Right atrium auricular region (tissue), 2 donors: Measurements from ENCODE around the gene CAMTA2. TPM values are rescaled to one million over a fixed set of nuclear protein-coding genes. Genes with fewer than 3 reads are reported as not detected.

Experiments used
- DNase-seq: peaks from one replicate; pipeline ENCODE4 v3.0.0-alpha.2; 2019; ENCODE audit warnings: low spot score
- H3K27ac ChIP-seq, 2 donors: fragments of 200-600 bp; sonication (generic); 1 replicate in 1 of 2; 2 replicates in 1 of 2; pipeline ENCODE4 v1.5.1; 2016 to 2019
- H3K27me3 ChIP-seq, 2 donors: fragments of 200-600 bp; sonication (generic); one replicate each; pipeline versions ENCODE4 v1.5.1 to v1.6.0; 2017 to 2019
- H3K36me3 ChIP-seq: fragments of 200-600 bp; sonication (generic); one replicate; pipeline ENCODE4 v1.5.1; 2016
- H3K4me1 ChIP-seq, 2 donors: fragments of 200-600 bp; sonication (generic); one replicate each; pipeline versions ENCODE4 v1.5.1 to v1.6.0; 2017 to 2019
- H3K4me3 ChIP-seq, 2 donors: fragments of 200-600 bp; sonication (generic); 1 replicate in 1 of 2; 2 replicates in 1 of 2; pipeline ENCODE4 v1.5.1; 2017 to 2019; ENCODE audit warnings: mild to moderate bottlenecking in 1 of 2, moderate library complexity in 1 of 2
- H3K9me3 ChIP-seq, 2 donors: fragments of 200-600 bp; sonication (generic); one replicate each; pipeline ENCODE4 v1.5.1; 2019
- total RNA-seq, 2 donors: library from RNA; depleted of rRNA; stranded (reverse); fragments of >200 nt; gene quantifications; one replicate each; pipeline ENCODE4 v1.1.0, GENCODE V29; 2016
- TF ChIP-seq, protein P1 (sequence below), 2 donors: fragments of 200-600 bp; sonication (generic); IDR thresholded peaks; one replicate each; pipeline ENCODE4 v1.5.1; 2019; ENCODE audit warnings: antibody characterized with exemption in 2 of 2

CAMTA2 gene
- total RNA-seq, 2 donors from 2014 or later, result 20.3 to 24.7 TPM

DNA sequence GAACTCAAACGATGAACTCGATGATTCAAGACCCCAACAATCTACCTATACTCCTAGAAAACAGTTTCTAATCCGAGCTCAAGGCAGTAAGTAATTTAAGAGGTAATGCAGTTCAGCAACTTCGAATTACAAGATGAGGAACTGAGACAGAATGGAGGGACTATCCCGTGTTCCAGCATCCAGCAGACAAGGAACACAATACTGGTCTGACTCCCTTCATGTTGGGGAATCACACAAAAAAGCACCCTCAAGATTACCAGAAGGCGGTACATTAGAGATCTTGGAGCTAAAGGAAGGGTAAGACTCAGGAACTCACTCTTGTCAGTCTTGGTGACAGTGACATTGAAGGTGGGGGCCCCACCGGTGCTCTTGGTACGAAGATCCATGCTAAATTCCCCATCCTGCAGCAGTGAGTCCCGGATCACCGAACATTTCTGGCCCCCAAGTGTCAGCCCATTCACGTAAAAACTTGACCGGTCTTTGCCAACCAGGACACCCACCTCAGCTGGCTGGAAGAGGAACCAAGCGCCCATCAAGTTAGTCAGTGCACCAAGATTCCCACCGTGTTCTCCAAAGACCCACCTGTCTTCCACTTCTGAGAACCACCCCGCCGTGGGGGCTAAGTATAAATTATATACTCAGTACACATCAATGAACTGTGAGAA lies 41.0 kb downstream of the CAMTA2 start:
- Histone ChIP-seq H3K4me1 (peaks cover 0 to 66% of the 10 kb centered on the region in 2 donors), H3K9me3 (no peaks in the 10 kb centered on the region), H3K4me3 (peak overlapping the region; percentile 80 to 89), H3K27me3 (no peaks in the 10 kb centered on the region), H3K36me3 (peaks cover 40% of the 10 kb centered on the region), H3K27ac (peak overlapping the region; percentile 98 to 100)
- no peak for DNase-seq
- TF ChIP-seq, protein P1, sequence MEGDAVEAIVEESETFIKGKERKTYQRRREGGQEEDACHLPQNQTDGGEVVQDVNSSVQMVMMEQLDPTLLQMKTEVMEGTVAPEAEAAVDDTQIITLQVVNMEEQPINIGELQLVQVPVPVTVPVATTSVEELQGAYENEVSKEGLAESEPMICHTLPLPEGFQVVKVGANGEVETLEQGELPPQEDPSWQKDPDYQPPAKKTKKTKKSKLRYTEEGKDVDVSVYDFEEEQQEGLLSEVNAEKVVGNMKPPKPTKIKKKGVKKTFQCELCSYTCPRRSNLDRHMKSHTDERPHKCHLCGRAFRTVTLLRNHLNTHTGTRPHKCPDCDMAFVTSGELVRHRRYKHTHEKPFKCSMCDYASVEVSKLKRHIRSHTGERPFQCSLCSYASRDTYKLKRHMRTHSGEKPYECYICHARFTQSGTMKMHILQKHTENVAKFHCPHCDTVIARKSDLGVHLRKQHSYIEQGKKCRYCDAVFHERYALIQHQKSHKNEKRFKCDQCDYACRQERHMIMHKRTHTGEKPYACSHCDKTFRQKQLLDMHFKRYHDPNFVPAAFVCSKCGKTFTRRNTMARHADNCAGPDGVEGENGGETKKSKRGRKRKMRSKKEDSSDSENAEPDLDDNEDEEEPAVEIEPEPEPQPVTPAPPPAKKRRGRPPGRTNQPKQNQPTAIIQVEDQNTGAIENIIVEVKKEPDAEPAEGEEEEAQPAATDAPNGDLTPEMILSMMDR (IDR thresholded peaks at IDR 0.05), result no peak

DNA sequence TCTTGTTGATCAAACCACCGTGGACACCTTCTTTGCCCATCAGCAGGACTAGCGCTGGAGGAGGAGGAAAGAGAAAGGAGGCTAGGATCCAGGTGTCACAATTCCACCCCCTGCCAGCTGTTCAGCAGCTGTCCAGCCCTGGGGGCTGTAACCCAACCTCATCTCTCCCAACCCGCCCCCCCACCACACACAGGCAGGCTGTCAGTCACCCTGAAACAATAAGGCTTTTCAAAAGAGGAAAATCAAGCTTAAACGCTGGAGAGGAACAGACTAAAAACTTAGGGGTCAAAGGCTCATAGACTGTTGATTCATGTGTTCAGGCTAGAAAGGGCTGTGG lies 41.6 kb downstream of the CAMTA2 start:
- Histone ChIP-seq H3K4me3 (peak overlapping the region in 1 of 2 donors; percentile 89), H3K27ac (peak overlapping the region; percentile 63 to 98), H3K4me1 (peaks cover 0 to 66% of the 10 kb centered on the region in 2 donors), H3K36me3 (peaks cover 40% of the 10 kb centered on the region), H3K27me3 (no peaks in the 10 kb centered on the region), H3K9me3 (no peaks in the 10 kb centered on the region)
- no peak for DNase-seq
- TF ChIP-seq, protein P1 (IDR thresholded peaks at IDR 0.05), result no peak

DNA sequence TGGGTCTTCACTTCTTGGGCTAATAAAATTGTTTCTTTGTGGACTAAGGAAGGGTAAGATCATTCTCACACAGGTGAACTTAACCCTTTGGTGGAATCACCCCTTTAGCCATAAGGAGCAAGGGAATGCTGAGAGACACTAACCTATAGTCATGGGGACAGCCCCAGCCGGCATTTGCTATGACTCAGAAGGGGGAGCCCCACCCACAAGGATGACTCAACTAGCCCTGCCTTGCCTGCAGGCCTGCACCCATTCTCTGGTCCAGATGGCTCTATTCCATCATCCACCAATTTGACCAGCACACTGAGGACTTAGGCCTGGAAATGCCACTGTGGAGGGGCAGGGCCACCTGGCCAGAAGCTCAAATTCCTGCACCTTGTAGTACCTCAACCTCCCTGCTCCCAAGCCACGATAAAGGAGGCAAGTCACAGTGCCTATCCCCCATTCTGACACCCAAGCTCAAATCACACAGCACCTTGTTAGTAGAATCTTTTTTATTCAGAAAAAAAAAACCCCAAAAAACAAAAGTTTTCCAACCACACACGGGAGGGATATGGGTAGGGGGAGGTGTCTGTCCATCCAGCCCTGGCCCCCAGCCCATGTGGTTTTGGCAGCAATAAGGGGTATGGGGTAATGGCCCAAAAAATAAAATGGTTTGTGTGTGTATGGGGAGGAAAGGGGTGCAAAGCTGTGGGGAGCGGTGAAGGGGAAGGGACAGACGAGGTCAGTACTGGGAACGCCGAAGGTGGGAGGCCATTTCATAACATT lies 42.1 kb downstream of the CAMTA2 start:
- peaks cover 40% of the 10 kb centered on the region for H3K36me3 ChIP-seq
- peaks cover 0 to 65% of the 10 kb centered on the region in 2 donors for H3K4me1 ChIP-seq
- TF ChIP-seq, protein P1 (IDR thresholded peaks at IDR 0.05), result no peak
- peak overlapping the region; percentile 63 to 98 for H3K27ac ChIP-seq
- no peaks in the 10 kb centered on the region for H3K9me3 ChIP-seq
- no peaks in the 10 kb centered on the region for H3K27me3 ChIP-seq
- peak; percentile 93 for DNase-seq
- H3K4me3 ChIP-seq, result no peak overlapping the region

DNA sequence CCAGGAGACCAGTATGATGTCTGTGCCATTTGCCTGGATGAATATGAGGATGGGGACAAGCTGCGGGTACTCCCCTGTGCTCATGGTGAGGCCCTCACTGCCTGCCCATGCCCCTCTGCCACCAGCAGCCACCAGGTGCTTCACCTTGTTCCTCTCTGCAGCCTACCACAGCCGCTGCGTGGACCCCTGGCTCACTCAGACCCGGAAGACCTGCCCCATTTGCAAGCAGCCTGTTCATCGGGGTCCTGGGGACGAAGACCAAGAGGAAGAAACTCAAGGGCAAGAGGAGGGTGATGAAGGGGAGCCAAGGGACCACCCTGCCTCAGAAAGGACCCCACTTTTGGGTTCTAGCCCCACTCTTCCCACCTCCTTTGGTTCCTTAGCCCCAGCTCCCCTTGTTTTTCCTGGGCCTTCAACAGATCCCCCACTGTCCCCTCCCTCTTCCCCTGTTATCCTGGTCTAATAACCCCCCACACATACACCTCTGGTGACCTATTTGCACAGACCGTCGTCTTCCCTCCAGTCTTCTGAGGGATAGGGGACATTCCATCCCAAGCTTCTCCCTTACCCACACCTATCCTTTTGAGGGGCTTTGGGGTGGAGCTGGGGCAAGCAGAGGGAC lies 42.8 kb downstream of the CAMTA2 start:
- Histone ChIP-seq H3K27ac (peak overlapping the region; percentile 63 to 98), H3K36me3 (peaks cover 40% of the 10 kb centered on the region), H3K4me1 (peaks cover 0 to 61% of the 10 kb centered on the region in 2 donors), H3K27me3 (no peaks in the 10 kb centered on the region), H3K9me3 (no peaks in the 10 kb centered on the region), H3K4me3 (no peak overlapping the region)
- TF ChIP-seq, protein P1 (IDR thresholded peaks at IDR 0.05), result no peak
- no peak for DNase-seq

DNA sequence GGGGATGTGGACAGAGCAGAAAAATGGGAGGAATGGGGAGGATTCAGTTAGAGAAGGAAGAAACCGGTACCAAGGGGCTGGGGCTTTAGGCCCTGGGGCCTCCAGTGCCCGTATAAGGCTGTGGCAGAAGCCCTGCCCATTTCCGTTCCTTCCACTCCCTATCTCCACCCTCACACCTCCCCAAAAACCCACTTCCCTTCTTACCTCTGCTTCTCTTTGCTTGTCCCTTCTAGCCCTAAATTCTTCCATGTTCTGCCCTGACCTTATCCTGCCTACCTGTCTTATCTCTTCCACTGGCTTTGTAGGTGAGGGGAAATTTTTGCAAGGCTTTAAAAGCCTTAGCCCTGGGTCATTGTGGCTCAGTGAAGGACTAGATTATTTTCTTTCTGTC lies 43.3 kb downstream of the CAMTA2 start:
- Histone ChIP-seq H3K9me3 (no peaks in the 10 kb centered on the region), H3K27me3 (no peaks in the 10 kb centered on the region), H3K4me3 (no peak overlapping the region), H3K4me1 (peaks cover 3 to 65% of the 10 kb centered on the region in 2 donors), H3K36me3 (peaks cover 40% of the 10 kb centered on the region), H3K27ac (no peak overlapping the region)
- DNase-seq, result no peak
- TF ChIP-seq, protein P1 (IDR thresholded peaks at IDR 0.05), result no peak
